Epithelial cell of proximal tubule (primary cell): ENCODE data around the gene NCF2. TPM values are rescaled to one million over a fixed set of nuclear protein-coding genes. Genes with fewer than 3 reads are reported as not detected.

Experiments
- DNase-seq: peaks from one replicate; pipeline ENCODE4 v3.0.0-alpha.2; 2011; ENCODE audit warnings: low read depth
- H3K4me3 ChIP-seq: 2 replicates; pipeline ENCODE4 v1.5.1; 2011; ENCODE audit warnings: low read depth, mild to moderate bottlenecking, low read length
- CTCF ChIP-seq: conservative IDR thresholded peaks from 2 replicates; pipeline ENCODE4 v1.5.1; 2012; ENCODE audit warnings: low read depth, mild to moderate bottlenecking, low read length
- total RNA-seq: library from RNA; depleted of rRNA; stranded (reverse); fragments of >200 nt; gene quantifications from 2 replicates; pipeline ENCODE4 v1.2.3, GENCODE V29; 2015

Gene NCF2
- total RNA-seq, 1 donor from 2014 or later, result 25.6 TPM

- no peak for DNase-seq
- TF ChIP-seq CTCF, result no peak
- H3K4me3 ChIP-seq, result no peak overlapping the region
Measured at GRCh38 chr1:183585038-183585437, 5.2 kb downstream of the NCF2 start.

GRCh38 chr1:183584147-183584546 is 6.1 kb downstream of the NCF2 start:
- H3K4me3 ChIP-seq, result no peak overlapping the region
- DNase-seq, result no peak
- no peak for TF ChIP-seq CTCF

GRCh38 chr1:183583466-183583865 is 6.8 kb downstream of the NCF2 start:
- TF ChIP-seq CTCF, result no peak
- H3K4me3 ChIP-seq, result no peak overlapping the region

GRCh38 chr1:183582021-183582713 is 8.1 kb downstream of the NCF2 start:
- H3K4me3 ChIP-seq, result no peak overlapping the region
- DNase-seq, result no peak
- TF ChIP-seq CTCF, result no peak

More at GRCh38 chr1:183583466-183583865, 6.8 kb downstream of the NCF2 start:
- no peak for DNase-seq

GRCh38 chr1:183580281-183580682 is 10.0 kb downstream of the NCF2 start:
- peak; percentile 50 for TF ChIP-seq CTCF
- DNase-seq, result no peak
- H3K4me3 ChIP-seq, result no peak overlapping the region

GRCh38 chr1:183578856-183579255 is 11.4 kb downstream of the NCF2 start:
- H3K4me3 ChIP-seq, result no peak overlapping the region
- TF ChIP-seq CTCF, result no peak
- no peak for DNase-seq

GRCh38 chr1:183577897-183578465 is 12.3 kb downstream of the NCF2 start:
- no peak for TF ChIP-seq CTCF
- no peak overlapping the region for H3K4me3 ChIP-seq
- no peak for DNase-seq
